ENCODE measurements around the gene AQP2. TPM values are rescaled to one million over a fixed set of nuclear protein-coding genes. Genes with fewer than 3 reads are reported as not detected.

Gene AQP2
- total RNA-seq, 1 donor from 2014 or later: not detected

- peaks cover 12% of the 10 kb centered on the region for H3K27me3 ChIP-seq
- DNase-seq (peak; percentile 77), ATAC-seq (peak; percentile 81)
- peak within 1 kb of the TSS; percentile 11 for H3K27ac ChIP-seq
- no peaks in the 10 kb centered on the region for H3K36me3 ChIP-seq
- TF ChIP-seq CTCF (IDR thresholded peaks at IDR 0.05): no peak
- intact Hi-C loops (cut with DNase I): no loop called here
- H3K4me1 ChIP-seq: no peaks in the 10 kb centered on the region
- H3K9me3 ChIP-seq: no peaks in the 10 kb centered on the region
- H3K4me3 ChIP-seq: peak within 1 kb of the TSS; percentile 40
Observed at GRCh38 chr12:49903700-49904423, 46.7 kb upstream of the AQP2 start, which contains the start of gene FAIM2. FAIM2 (minus strand) TSS chr12:49903900; CDS start chr12:49903792, 108 bp downstream.

GRCh38 chr12:49904601-49905000 is 45.9 kb upstream of the AQP2 start:
- intact Hi-C loops (cut with DNase I): no loop called here
- Histone ChIP-seq H3K9me3 (no peaks in the 10 kb centered on the region), H3K27me3 (peaks cover 12% of the 10 kb centered on the region), H3K36me3 (no peaks in the 10 kb centered on the region), H3K4me1 (no peaks in the 10 kb centered on the region), H3K27ac (peak overlapping the region; percentile 11), H3K4me3 (no peak overlapping the region)
- TF ChIP-seq CTCF (IDR thresholded peaks at IDR 0.05): no peak
- ATAC-seq (no peak), DNase-seq (no peak)

GRCh38 chr12:49905718-49906314 is 44.7 kb upstream of the AQP2 start:
- H3K9me3 ChIP-seq: no peaks in the 10 kb centered on the region
- H3K36me3 ChIP-seq: no peaks in the 10 kb centered on the region
- no peak for TF ChIP-seq CTCF (IDR thresholded peaks at IDR 0.05)
- DNase-seq (no peak), ATAC-seq (no peak)
- H3K4me3 ChIP-seq: no peak overlapping the region
- intact Hi-C loops (cut with DNase I): no loop called here
- H3K4me1 ChIP-seq: no peaks in the 10 kb centered on the region
- no peak overlapping the region for H3K27ac ChIP-seq
- H3K27me3 ChIP-seq: peaks cover 12% of the 10 kb centered on the region

- Histone ChIP-seq H3K27ac (no peak overlapping the region), H3K4me3 (no peak overlapping the region), H3K4me1 (no peaks in the 10 kb centered on the region), H3K9me3 (no peaks in the 10 kb centered on the region), H3K36me3 (no peaks in the 10 kb centered on the region), H3K27me3 (peaks cover 12% of the 10 kb centered on the region)
- ATAC-seq: no peak
- TF ChIP-seq CTCF (IDR thresholded peaks at IDR 0.05): no peak
- no peak for DNase-seq
- intact Hi-C loops (cut with DNase I): no loop called here
Observed at GRCh38 chr12:49907352-49907751, 43.2 kb upstream of the AQP2 start.

- no peaks in the 10 kb centered on the region for H3K27me3 ChIP-seq
- H3K4me1 ChIP-seq: no peaks in the 10 kb centered on the region
- H3K27ac ChIP-seq: no peak overlapping the region
- no peak overlapping the region for H3K4me3 ChIP-seq
- no peaks in the 10 kb centered on the region for H3K9me3 ChIP-seq
- DNase-seq (no peak), ATAC-seq (no peak)
- no peak for TF ChIP-seq CTCF (IDR thresholded peaks at IDR 0.05)
- H3K36me3 ChIP-seq: no peaks in the 10 kb centered on the region
- intact Hi-C loops (cut with DNase I): no loop called here
Observed at GRCh38 chr12:49909356-49909755, 41.2 kb upstream of the AQP2 start.
